ENCODE results near the gene C16orf86. TPM values are rescaled to one million over a fixed set of nuclear protein-coding genes. Genes with fewer than 3 reads are reported as not detected.

C16orf86 gene
- total RNA-seq, 1 donor from 2014 or later = 1.6 TPM

GRCh38 chr16:67694611-67695010 is 28.0 kb downstream of the C16orf86 start:
- intact Hi-C loops (cut with DNase I) = no loop called here
- Histone ChIP-seq H3K27ac (no peak overlapping the region), H3K4me1 (no peaks in the 10 kb centered on the region), H3K27me3 (no peaks in the 10 kb centered on the region), H3K9me3 (no peaks in the 10 kb centered on the region), H3K36me3 (peaks cover 6 to 7% of the 10 kb centered on the region in 2 donors), H3K4me3 (no peak overlapping the region)
- no peak for TF ChIP-seq CTCF (IDR thresholded peaks at IDR 0.05)
- no peak for DNase-seq (ENCODE audit: low spot score in 2 of 2)

- DNase-seq (ENCODE audit: low spot score in 2 of 2) = no peak
- TF ChIP-seq CTCF (IDR thresholded peaks at IDR 0.05) = no peak
- intact Hi-C loops (cut with DNase I) = no loop called here
These were observed 31.0 kb downstream of the C16orf86 start for GRCh38 chr16:67697422-67698185.

GRCh38 chr16:67699265-67699664 is 32.7 kb downstream of the C16orf86 start:
- Histone ChIP-seq H3K36me3 (peaks cover 6 to 7% of the 10 kb centered on the region in 2 donors), H3K27ac (no peak overlapping the region), H3K27me3 (no peaks in the 10 kb centered on the region), H3K4me1 (no peaks in the 10 kb centered on the region), H3K9me3 (no peaks in the 10 kb centered on the region), H3K4me3 (no peak overlapping the region)
- DNase-seq (ENCODE audit: low spot score in 2 of 2) = no peak
- no peak for TF ChIP-seq CTCF (IDR thresholded peaks at IDR 0.05)
- intact Hi-C loops (cut with DNase I) = no loop called here

More at GRCh38 chr16:67697422-67698185, 31.0 kb downstream of the C16orf86 start:
- Histone ChIP-seq H3K4me1 (no peaks in the 10 kb centered on the region), H3K36me3 (peaks cover 6 to 7% of the 10 kb centered on the region in 2 donors), H3K27me3 (no peaks in the 10 kb centered on the region), H3K9me3 (no peaks in the 10 kb centered on the region), H3K4me3 (no peak overlapping the region), H3K27ac (no peak overlapping the region)

GRCh38 chr16:67701420-67701819 is 34.8 kb downstream of the C16orf86 start:
- Histone ChIP-seq H3K4me3 (no peak overlapping the region), H3K27ac (no peak overlapping the region), H3K9me3 (no peaks in the 10 kb centered on the region), H3K36me3 (peaks cover 6 to 7% of the 10 kb centered on the region in 2 donors), H3K4me1 (no peaks in the 10 kb centered on the region), H3K27me3 (no peaks in the 10 kb centered on the region)
- TF ChIP-seq CTCF (IDR thresholded peaks at IDR 0.05) = no peak
- intact Hi-C loops (cut with DNase I) = no loop called here
- DNase-seq (ENCODE audit: low spot score in 2 of 2) = no peak

GRCh38 chr16:67702130-67702529 is 35.5 kb downstream of the C16orf86 start:
- Histone ChIP-seq H3K9me3 (no peaks in the 10 kb centered on the region), H3K36me3 (peaks cover 6 to 7% of the 10 kb centered on the region in 2 donors), H3K27me3 (no peaks in the 10 kb centered on the region), H3K4me1 (no peaks in the 10 kb centered on the region), H3K4me3 (no peak overlapping the region), H3K27ac (no peak overlapping the region)
- intact Hi-C loops (cut with DNase I) = no loop called here
- no peak for DNase-seq (ENCODE audit: low spot score in 2 of 2)
- no peak for TF ChIP-seq CTCF (IDR thresholded peaks at IDR 0.05)

All from ascending aorta (tissue), 2 donors.